Measurements from ENCODE around the gene BFSP1.

GRCh38 chr20:17445543-17445942 lies 85.6 kb downstream of the BFSP1 start:
- TF ChIP-seq, protein P1, sequence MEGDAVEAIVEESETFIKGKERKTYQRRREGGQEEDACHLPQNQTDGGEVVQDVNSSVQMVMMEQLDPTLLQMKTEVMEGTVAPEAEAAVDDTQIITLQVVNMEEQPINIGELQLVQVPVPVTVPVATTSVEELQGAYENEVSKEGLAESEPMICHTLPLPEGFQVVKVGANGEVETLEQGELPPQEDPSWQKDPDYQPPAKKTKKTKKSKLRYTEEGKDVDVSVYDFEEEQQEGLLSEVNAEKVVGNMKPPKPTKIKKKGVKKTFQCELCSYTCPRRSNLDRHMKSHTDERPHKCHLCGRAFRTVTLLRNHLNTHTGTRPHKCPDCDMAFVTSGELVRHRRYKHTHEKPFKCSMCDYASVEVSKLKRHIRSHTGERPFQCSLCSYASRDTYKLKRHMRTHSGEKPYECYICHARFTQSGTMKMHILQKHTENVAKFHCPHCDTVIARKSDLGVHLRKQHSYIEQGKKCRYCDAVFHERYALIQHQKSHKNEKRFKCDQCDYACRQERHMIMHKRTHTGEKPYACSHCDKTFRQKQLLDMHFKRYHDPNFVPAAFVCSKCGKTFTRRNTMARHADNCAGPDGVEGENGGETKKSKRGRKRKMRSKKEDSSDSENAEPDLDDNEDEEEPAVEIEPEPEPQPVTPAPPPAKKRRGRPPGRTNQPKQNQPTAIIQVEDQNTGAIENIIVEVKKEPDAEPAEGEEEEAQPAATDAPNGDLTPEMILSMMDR (conservative IDR thresholded peaks at IDR 0.05; ENCODE audit: low read depth, low read length) = no peak
- no peak for TF ChIP-seq EZH2 (IDR thresholded peaks at IDR 0.05; ENCODE audit: borderline replicate concordance, low read depth, low read length, poor library complexity, severe bottlenecking)

All from A673 (cell line).